CD4-positive, alpha-beta T cell treated with Interleukin-1 beta for 1 hour (primary cell): Measurements from ENCODE around the gene REG4.

Experiments
- DNase-seq, 2 donors: peaks; one replicate each; pipeline ENCODE4 v3.0.0-alpha.2; 2020 to 2022

Gene REG4

GRCh38 chr1:119778886-119779560 lies 32.2 kb downstream of the REG4 start:
- no peak for DNase-seq

- DNase-seq = no peak
These were observed 32.9 kb downstream of the REG4 start for GRCh38 chr1:119778359-119778758.

GRCh38 chr1:119774746-119775490 lies 36.3 kb downstream of the REG4 start:
- DNase-seq = no peak

- no peak for DNase-seq
These were observed 37.5 kb downstream of the REG4 start for GRCh38 chr1:119773711-119774241.

GRCh38 chr1:119772298-119772697 lies 39.0 kb downstream of the REG4 start:
- no peak for DNase-seq

GRCh38 chr1:119771770-119772169 lies 39.5 kb downstream of the REG4 start:
- no peak for DNase-seq

- no peak for DNase-seq
These were observed 40.2 kb downstream of the REG4 start for GRCh38 chr1:119771016-119771415.

- DNase-seq = no peak
These were observed 42.5 kb downstream of the REG4 start, which contains the start of gene HMGCS2 for GRCh38 chr1:119768778-119769177. HMGCS2 (minus strand) TSS chr1:119768905; CDS start chr1:119768844, 61 bp downstream.

GRCh38 chr1:119767486-119767885 lies 43.8 kb downstream of the REG4 start:
- DNase-seq = no peak

GRCh38 chr1:119766374-119766794 lies 44.9 kb downstream of the REG4 start:
- no peak for DNase-seq

GRCh38 chr1:119764220-119764619 lies 47.0 kb downstream of the REG4 start:
- no peak for DNase-seq

GRCh38 chr1:119762953-119763352 lies 48.3 kb downstream of the REG4 start:
- no peak for DNase-seq

- no peak for DNase-seq
These were observed 48.9 kb downstream of the REG4 start for GRCh38 chr1:119762409-119762808.

GRCh38 chr1:119758584-119758983 lies 52.7 kb downstream of the REG4 start:
- DNase-seq = no peak

GRCh38 chr1:119752592-119752991 lies 58.7 kb downstream of the REG4 start:
- DNase-seq = no peak

- DNase-seq = no peak
These were observed 63.2 kb downstream of the REG4 start for GRCh38 chr1:119748040-119748439.

- DNase-seq = no peak
These were observed 63.8 kb downstream of the REG4 start for GRCh38 chr1:119747451-119747850.

GRCh38 chr1:119745034-119745433 lies 66.2 kb downstream of the REG4 start:
- DNase-seq = no peak

GRCh38 chr1:119744598-119744942 lies 66.7 kb downstream of the REG4 start:
- no peak for DNase-seq
